Mesendoderm (in vitro differentiated cells): ENCODE results near the gene DUSP9.

ENCODE experiments used
- DNase-seq: peaks from one replicate; pipeline ENCODE4 v3.0.0; 2013
- H2AK5ac ChIP-seq: 2 replicates; pipeline ENCODE4 v1.6.1; 2013; ENCODE audit warnings: low read length, inconsistent platforms
- H2BK120ac ChIP-seq: 2 replicates; pipeline ENCODE4 v1.6.1; 2013; ENCODE audit warnings: low read depth, mild to moderate bottlenecking, low read length, moderate library complexity, mixed read lengths
- H2BK15ac ChIP-seq: replicated peaks from 2 replicates; pipeline ENCODE4 v1.6.1; 2013; ENCODE audit warnings: low read depth, mild to moderate bottlenecking, moderate library complexity
- H2BK5ac ChIP-seq: 2 replicates; pipeline ENCODE4 v1.6.1; 2013; ENCODE audit warnings: low read length, inconsistent platforms
- H3K18ac ChIP-seq: 2 replicates; pipeline ENCODE4 v1.6.1; 2013; ENCODE audit warnings: mild to moderate bottlenecking, low read length, mixed read lengths
- H3K23ac ChIP-seq: one replicate; pipeline ENCODE4 v1.6.1; 2013; ENCODE audit warnings: low read length
- H3K27ac ChIP-seq: 2 replicates; pipeline ENCODE4 v1.5.1; 2013; ENCODE audit warnings: low read depth, mild to moderate bottlenecking, inconsistent platforms, low read length, moderate library complexity
- H3K27me3 ChIP-seq: 2 replicates; pipeline ENCODE4 v1.6.1; 2013; ENCODE audit warnings: low read length, control low read depth, mild to moderate bottlenecking, inconsistent platforms; ENCODE audit not compliant: insufficient read depth, poor library complexity
- H3K36me3 ChIP-seq: 2 replicates; pipeline ENCODE4 v1.6.1; 2013; ENCODE audit warnings: low read length, inconsistent platforms; ENCODE audit not compliant: control insufficient read depth, insufficient read depth
- H3K4ac ChIP-seq: one replicate; pipeline ENCODE4 v1.6.1; 2013; ENCODE audit warnings: low read depth, mild to moderate bottlenecking, low read length, moderate library complexity
- H3K4me1 ChIP-seq: 2 replicates; pipeline ENCODE4 v1.6.1; 2013; ENCODE audit warnings: low read depth, low read length, inconsistent platforms; ENCODE audit not compliant: control insufficient read depth
- H3K4me2 ChIP-seq: 2 replicates; pipeline ENCODE4 v1.6.1; 2013; ENCODE audit warnings: low read length
- H3K4me3 ChIP-seq: 2 replicates; pipeline ENCODE4 v1.5.1; 2013; ENCODE audit warnings: mild to moderate bottlenecking, low read length
- H3K56ac ChIP-seq: one replicate; pipeline ENCODE4 v1.6.1; 2013; ENCODE audit warnings: low read length
- H3K79me1 ChIP-seq: 2 replicates; pipeline ENCODE4 v1.6.1; 2013; ENCODE audit warnings: low read length, inconsistent platforms
- H3K79me2 ChIP-seq: 2 replicates; pipeline ENCODE4 v1.6.1; 2013; ENCODE audit warnings: mild to moderate bottlenecking, low read length; ENCODE audit not compliant: control insufficient read depth, insufficient read depth
- H3K9ac ChIP-seq: 2 replicates; pipeline ENCODE4 v1.6.1; 2013; ENCODE audit warnings: low read length, inconsistent platforms
- H4K5ac ChIP-seq: one replicate; pipeline ENCODE4 v1.6.1; 2013; ENCODE audit warnings: low read length
- H4K8ac ChIP-seq: one replicate; pipeline ENCODE4 v1.6.1; 2013; ENCODE audit warnings: low read depth, mild to moderate bottlenecking, control low read depth, low read length, moderate library complexity
- WGBS: extraction: QIAGEN DNeasy Blood & Tissue Kit; methylation state at CpG from one replicate; pipeline ENCODE4 v1.1.7; 2013; ENCODE audit warnings: low lambda C conversion rate, missing lambda C conversion rate; ENCODE audit not compliant: insufficient coverage; ENCODE audit errors: extremely low coverage; 5-methylcytosine and 5-hydroxymethylcytosine counted together

DUSP9 gene

GRCh38 chrX:153623310-153624029 lies 23.5 kb upstream of the DUSP9 start:
- H3K4ac ChIP-seq: no peak overlapping the region
- no peak overlapping the region for H3K4me2 ChIP-seq
- H4K8ac ChIP-seq: no peak overlapping the region
- no peaks in the 10 kb centered on the region for H3K36me3 ChIP-seq
- no peak overlapping the region for H3K23ac ChIP-seq
- WGBS: no CpG with 5 or more reads among the region's 16 CpGs
- H3K79me1 ChIP-seq: no peaks in the 10 kb centered on the region
- H3K27ac ChIP-seq: no peak overlapping the region
- no peak overlapping the region for H3K4me3 ChIP-seq
- no peak overlapping the region for H2BK15ac ChIP-seq
- no peaks in the 10 kb centered on the region for H3K27me3 ChIP-seq
- no peak overlapping the region for H2AK5ac ChIP-seq
- H3K9ac ChIP-seq: no peak overlapping the region
- H4K5ac ChIP-seq: no peak overlapping the region
- H3K18ac ChIP-seq: no peak overlapping the region
- H3K56ac ChIP-seq: no peak overlapping the region
- H2BK120ac ChIP-seq: no peak overlapping the region
- H3K4me1 ChIP-seq: no peaks in the 10 kb centered on the region
- H2BK5ac ChIP-seq: no peak overlapping the region
- H3K79me2 ChIP-seq: no peaks in the 10 kb centered on the region
- no peak for DNase-seq

- Histone ChIP-seq H3K56ac (no peak overlapping the region), H3K79me2 (no peaks in the 10 kb centered on the region), H3K27me3 (no peaks in the 10 kb centered on the region), H3K4me2 (no peak overlapping the region), H2BK5ac (no peak overlapping the region), H4K5ac (no peak overlapping the region), H3K4ac (no peak overlapping the region), H3K4me3 (no peak overlapping the region), H3K79me1 (no peaks in the 10 kb centered on the region), H2BK120ac (no peak overlapping the region), H3K27ac (no peak overlapping the region), H2AK5ac (no peak overlapping the region), H2BK15ac (no peak overlapping the region), H3K9ac (no peak overlapping the region), H3K18ac (no peak overlapping the region), H3K36me3 (no peaks in the 10 kb centered on the region), H3K4me1 (no peaks in the 10 kb centered on the region), H3K23ac (no peak overlapping the region), H4K8ac (no peak overlapping the region)
- DNase-seq: no peak
- no CpG with 5 or more reads among the region's 15 CpGs for WGBS
These were observed 22.6 kb upstream of the DUSP9 start for GRCh38 chrX:153624196-153625091.

- no peaks in the 10 kb centered on the region for H3K36me3 ChIP-seq
- no peak overlapping the region for H2BK5ac ChIP-seq
- no peak overlapping the region for H3K4me2 ChIP-seq
- H3K9ac ChIP-seq: no peak overlapping the region
- H3K27me3 ChIP-seq: no peaks in the 10 kb centered on the region
- H4K8ac ChIP-seq: no peak overlapping the region
- no CpG with 5 or more reads among the region's 21 CpGs for WGBS
- no peak overlapping the region for H3K23ac ChIP-seq
- H3K56ac ChIP-seq: no peak overlapping the region
- H3K79me2 ChIP-seq: no peaks in the 10 kb centered on the region
- no peak overlapping the region for H2BK15ac ChIP-seq
- no peak overlapping the region for H4K5ac ChIP-seq
- H3K79me1 ChIP-seq: no peaks in the 10 kb centered on the region
- no peak for DNase-seq
- no peak overlapping the region for H3K27ac ChIP-seq
- no peak overlapping the region for H3K4me3 ChIP-seq
- no peak overlapping the region for H2BK120ac ChIP-seq
- no peak overlapping the region for H3K4ac ChIP-seq
- no peak overlapping the region for H2AK5ac ChIP-seq
- no peaks in the 10 kb centered on the region for H3K4me1 ChIP-seq
- no peak overlapping the region for H3K18ac ChIP-seq
These were observed 21.6 kb upstream of the DUSP9 start for GRCh38 chrX:153625271-153626024.

- H3K36me3 ChIP-seq: no peaks in the 10 kb centered on the region
- no peak overlapping the region for H3K56ac ChIP-seq
- no CpG with 5 or more reads among the region's 16 CpGs for WGBS
- no peak overlapping the region for H2BK5ac ChIP-seq
- no peak overlapping the region for H3K9ac ChIP-seq
- H3K79me1 ChIP-seq: no peaks in the 10 kb centered on the region
- no peak overlapping the region for H2BK120ac ChIP-seq
- DNase-seq: no peak
- H3K23ac ChIP-seq: no peak overlapping the region
- no peaks in the 10 kb centered on the region for H3K4me1 ChIP-seq
- H4K8ac ChIP-seq: no peak overlapping the region
- no peaks in the 10 kb centered on the region for H3K27me3 ChIP-seq
- H3K79me2 ChIP-seq: no peaks in the 10 kb centered on the region
- H2BK15ac ChIP-seq: no peak overlapping the region
- no peak overlapping the region for H4K5ac ChIP-seq
- no peak overlapping the region for H3K4me2 ChIP-seq
- H3K4ac ChIP-seq: no peak overlapping the region
- H2AK5ac ChIP-seq: no peak overlapping the region
- no peak overlapping the region for H3K27ac ChIP-seq
- H3K18ac ChIP-seq: no peak overlapping the region
- no peak overlapping the region for H3K4me3 ChIP-seq
These were observed 20.9 kb upstream of the DUSP9 start for GRCh38 chrX:153626025-153626633.

GRCh38 chrX:153626863-153627674 lies 19.9 kb upstream of the DUSP9 start:
- Histone ChIP-seq H3K4me3 (no peak overlapping the region), H3K4me1 (no peaks in the 10 kb centered on the region), H3K9ac (no peak overlapping the region), H3K4ac (no peak overlapping the region), H2AK5ac (no peak overlapping the region), H3K79me1 (no peaks in the 10 kb centered on the region), H4K8ac (no peak overlapping the region), H4K5ac (no peak overlapping the region), H3K23ac (no peak overlapping the region), H3K36me3 (no peaks in the 10 kb centered on the region), H2BK5ac (no peak overlapping the region), H2BK15ac (no peak overlapping the region), H3K56ac (no peak overlapping the region), H3K4me2 (no peak overlapping the region), H3K79me2 (no peaks in the 10 kb centered on the region), H3K18ac (no peak overlapping the region), H2BK120ac (no peak overlapping the region), H3K27ac (no peak overlapping the region), H3K27me3 (no peaks in the 10 kb centered on the region)
- WGBS: no CpG with 5 or more reads among the region's 35 CpGs
- no peak for DNase-seq
